Prostate gland (tissue), 2 donors: ENCODE results near the gene BIN1.

Source experiments
- POLR2A ChIP-seq: fragments of 450-650 bp; IDR thresholded peaks from one replicate; pipeline ENCODE4 v1.6.1; 2016; ENCODE audit warnings: antibody characterized with exemption, mild to moderate bottlenecking
- TF ChIP-seq, protein P1 (sequence below), 4 experiments: fragments of 200-600 bp in 2 of 4; fragments of 450-650 bp in 2 of 4; sonication (generic) in 2 of 4; IDR thresholded peaks; 1 replicate in 3 of 4; 2 replicates in 1 of 4; pipeline ENCODE4 v1.5.1; 2016 to 2019; ENCODE audit warnings: antibody characterized with exemption in 4 of 4, mild to moderate bottlenecking in 2 of 4, moderate library complexity in 2 of 4

- TF ChIP-seq, protein P1, sequence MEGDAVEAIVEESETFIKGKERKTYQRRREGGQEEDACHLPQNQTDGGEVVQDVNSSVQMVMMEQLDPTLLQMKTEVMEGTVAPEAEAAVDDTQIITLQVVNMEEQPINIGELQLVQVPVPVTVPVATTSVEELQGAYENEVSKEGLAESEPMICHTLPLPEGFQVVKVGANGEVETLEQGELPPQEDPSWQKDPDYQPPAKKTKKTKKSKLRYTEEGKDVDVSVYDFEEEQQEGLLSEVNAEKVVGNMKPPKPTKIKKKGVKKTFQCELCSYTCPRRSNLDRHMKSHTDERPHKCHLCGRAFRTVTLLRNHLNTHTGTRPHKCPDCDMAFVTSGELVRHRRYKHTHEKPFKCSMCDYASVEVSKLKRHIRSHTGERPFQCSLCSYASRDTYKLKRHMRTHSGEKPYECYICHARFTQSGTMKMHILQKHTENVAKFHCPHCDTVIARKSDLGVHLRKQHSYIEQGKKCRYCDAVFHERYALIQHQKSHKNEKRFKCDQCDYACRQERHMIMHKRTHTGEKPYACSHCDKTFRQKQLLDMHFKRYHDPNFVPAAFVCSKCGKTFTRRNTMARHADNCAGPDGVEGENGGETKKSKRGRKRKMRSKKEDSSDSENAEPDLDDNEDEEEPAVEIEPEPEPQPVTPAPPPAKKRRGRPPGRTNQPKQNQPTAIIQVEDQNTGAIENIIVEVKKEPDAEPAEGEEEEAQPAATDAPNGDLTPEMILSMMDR (IDR thresholded peaks at IDR 0.05) = no peak
- TF ChIP-seq POLR2A = no peak
These were observed 106.0 kb downstream of the BIN1 start for GRCh38 chr2:127000937-127001336.
